H1 (cell line): ENCODE measurements around the gene DKK1. TPM values are rescaled to one million over a fixed set of nuclear protein-coding genes. Genes with fewer than 3 reads are reported as not detected.

ENCODE experiments used
- CTCF ChIA-PET: fragments of 300-600 bp; sonication (Branson Sonifier 250); formaldehyde crosslinking; loops from one replicate; lab custom pipeline; 2021; ENCODE audit not compliant: partially characterized antibody; lab: Charles Lee
- POLR2A ChIA-PET: fragments of 300-600 bp; sonication (Branson Sonifier 250); formaldehyde crosslinking; loops from one replicate; lab custom pipeline; 2021; ENCODE audit warnings: inconsistent platforms; ENCODE audit not compliant: partially characterized antibody; lab: Charles Lee
- DNase-seq, 2 experiments: peaks; one replicate each; pipeline versions ENCODE4 v3.0.0 to v3.0.0-alpha.2; 2010 to 2022; ENCODE audit warnings: low spot score in 2 of 2, low read depth in 1 of 2, mixed read lengths in 1 of 2
- FAIRE-seq: peaks from 2 replicates; lab custom pipeline; 2011; peaks lifted over from hg19 to GRCh38; lab: Jason Lieb, UNC
- H2AFZ ChIP-seq: 2 replicates; pipeline ENCODE4 v1.8.1; 2012; ENCODE audit warnings: low read length, inconsistent platforms
- H2AK5ac ChIP-seq: 2 replicates; pipeline ENCODE4 v1.6.1; 2013; ENCODE audit warnings: low read depth, low read length
- H2BK120ac ChIP-seq: replicated peaks from 2 replicates; pipeline ENCODE3; 2013; ENCODE audit warnings: low read depth, low read length, inconsistent platforms
- H2BK12ac ChIP-seq: 2 replicates; pipeline ENCODE4 v1.6.1; 2013; ENCODE audit warnings: low read depth, low read length
- H2BK15ac ChIP-seq: 2 replicates; pipeline ENCODE4 v1.6.1; 2013; ENCODE audit warnings: low read length
- H2BK20ac ChIP-seq: 2 replicates; pipeline ENCODE4 v1.6.1; 2013; ENCODE audit warnings: low read length
- H2BK5ac ChIP-seq: 2 replicates; pipeline ENCODE4 v1.6.1; 2013; ENCODE audit warnings: low read depth, low read length
- H3K14ac ChIP-seq: 2 replicates; pipeline ENCODE4 v1.6.1; 2013; ENCODE audit warnings: inconsistent platforms; ENCODE audit not compliant: insufficient read length
- H3K18ac ChIP-seq: 2 replicates; pipeline ENCODE4 v1.6.1; 2013; ENCODE audit warnings: low read length; ENCODE audit errors: extremely low read depth
- H3K23ac ChIP-seq: 2 replicates; pipeline ENCODE4 v1.6.1; 2013; ENCODE audit warnings: inconsistent platforms; ENCODE audit not compliant: insufficient read length
- H3K23me2 ChIP-seq: 2 replicates; pipeline ENCODE4 v1.6.1; 2013; ENCODE audit warnings: low read depth, low read length
- H3K27ac ChIP-seq: 2 replicates; pipeline ENCODE4 v1.6.1; 2011; ENCODE audit warnings: low read depth, low read length, inconsistent platforms
- H3K27me3 ChIP-seq, 4 experiments: replicated peaks in 1 of 4; 1 replicate in 1 of 4; 2 replicates in 3 of 4; pipeline versions ENCODE4 v1.6.1 to v1.8.1; 2011 to 2013; ENCODE audit warnings: low read length in 3 of 4, mild to moderate bottlenecking in 3 of 4, inconsistent platforms in 2 of 4, mixed read lengths in 2 of 4, moderate library complexity in 1 of 4; ENCODE audit not compliant: control insufficient read depth in 3 of 4, insufficient read depth in 3 of 4; ENCODE audit errors: extremely low read depth in 1 of 4
- H3K36me3 ChIP-seq, 4 experiments: 2 replicates each; pipeline versions ENCODE4 v1.6.1 to v1.8.1; 2011 to 2013; ENCODE audit warnings: mild to moderate bottlenecking in 4 of 4, low read length in 3 of 4, moderate library complexity in 2 of 4, control low read depth in 1 of 4, inconsistent platforms in 1 of 4; ENCODE audit not compliant: insufficient read depth in 4 of 4, control insufficient read depth in 2 of 4
- H3K4ac ChIP-seq: replicated peaks from 2 replicates; pipeline ENCODE3; 2013; ENCODE audit warnings: low read length, low read depth, mixed read lengths, inconsistent platforms; ENCODE audit not compliant: insufficient read length
- H3K4me1 ChIP-seq, 4 experiments: replicated peaks in 1 of 4; 1 replicate in 1 of 4; 2 replicates in 3 of 4; pipeline versions ENCODE4 v1.6.1 to v1.8.1; 2011 to 2013; ENCODE audit warnings: low read length in 3 of 4, inconsistent platforms in 2 of 4, mixed read lengths in 1 of 4; ENCODE audit not compliant: insufficient read depth in 4 of 4, control insufficient read depth in 3 of 4
- H3K4me2 ChIP-seq, 2 experiments: 2 replicates each; pipeline versions ENCODE4 v1.6.1 to v1.8.1; 2011 to 2013; ENCODE audit warnings: low read depth in 2 of 2, low read length in 2 of 2, control low read depth in 1 of 2, inconsistent platforms in 1 of 2, mild to moderate bottlenecking in 1 of 2; ENCODE audit not compliant: insufficient read depth in 1 of 2
- H3K4me3 ChIP-seq, 4 experiments: fragments of 200-600, 300-600 bp in 1 of 4; sonication (generic), shearing (Covaris generic), sonication (Bioruptor Twin) in 1 of 4; 2 replicates each; pipeline versions ENCODE4 v1.5.1 to v1.8.1; 2011 to 2016; ENCODE audit warnings: low read length in 4 of 4, low read depth in 3 of 4, control low read depth in 2 of 4, inconsistent platforms in 2 of 4, mild to moderate bottlenecking in 2 of 4, mixed read lengths in 1 of 4, moderate library complexity in 1 of 4; ENCODE audit not compliant: insufficient read depth in 2 of 4; ENCODE audit errors: extremely low read depth in 1 of 4
- H3K56ac ChIP-seq: replicated peaks from 2 replicates; pipeline ENCODE3; 2013; ENCODE audit warnings: low read depth, mild to moderate bottlenecking, mixed read lengths, low read length, inconsistent platforms; ENCODE audit not compliant: insufficient read length
- H3K79me1 ChIP-seq: 2 replicates; pipeline ENCODE4 v1.6.1; 2013; ENCODE audit warnings: low read depth, low read length, control low read depth
- H3K79me2 ChIP-seq, 2 experiments: 2 replicates each; pipeline versions ENCODE4 v1.6.1 to v1.8.1; 2012 to 2013; ENCODE audit warnings: low read length in 2 of 2, mild to moderate bottlenecking in 2 of 2, inconsistent platforms in 1 of 2; ENCODE audit not compliant: insufficient read depth in 2 of 2, control insufficient read depth in 1 of 2
- H3K9ac ChIP-seq, 4 experiments: replicated peaks in 1 of 4; 1 replicate in 1 of 4; 2 replicates in 3 of 4; pipeline versions ENCODE4 v1.6.1 to v1.8.1; 2011 to 2013; ENCODE audit warnings: low read depth in 3 of 4, low read length in 3 of 4, control low read depth in 2 of 4, mild to moderate bottlenecking in 2 of 4, moderate library complexity in 2 of 4, inconsistent platforms in 1 of 4; ENCODE audit errors: extremely low read depth in 1 of 4
- H3K9me3 ChIP-seq, 2 experiments: 2 replicates each; pipeline versions ENCODE4 v1.6.1 to v1.8.1; 2012 to 2013; ENCODE audit warnings: mild to moderate bottlenecking in 2 of 2, moderate library complexity in 2 of 2, control low read depth in 1 of 2, inconsistent platforms in 1 of 2, low read depth in 1 of 2, low read length in 1 of 2, mixed read lengths in 1 of 2; ENCODE audit not compliant: insufficient read depth in 2 of 2
- H4K20me1 ChIP-seq, 2 experiments: replicated peaks in 1 of 2; 2 replicates each; pipeline versions ENCODE3 to v1.8.1; 2011 to 2013; ENCODE audit warnings: inconsistent platforms in 2 of 2, low read length in 2 of 2, mild to moderate bottlenecking in 1 of 2; ENCODE audit not compliant: insufficient read depth in 2 of 2, control insufficient read depth in 1 of 2
- H4K5ac ChIP-seq: 2 replicates; pipeline ENCODE4 v1.6.1; 2013; ENCODE audit warnings: low read length, low read depth, mixed read lengths, inconsistent platforms; ENCODE audit not compliant: insufficient read length
- H4K8ac ChIP-seq: 2 replicates; pipeline ENCODE4 v1.8.0; 2013; ENCODE audit warnings: mild to moderate bottlenecking, moderate library complexity, low read length, inconsistent platforms; ENCODE audit not compliant: insufficient read depth; ENCODE audit errors: extremely low read depth
- H4K91ac ChIP-seq: replicated peaks from 2 replicates; pipeline ENCODE3; 2013; ENCODE audit warnings: low read length, mixed read lengths, inconsistent platforms; ENCODE audit not compliant: insufficient read length
- SUZ12 ChIP-seq: fragments of 200-600 bp; sonication (generic); IDR thresholded peaks from 2 replicates; pipeline ENCODE4 v1.6.1; 2012; ENCODE audit warnings: mild to moderate bottlenecking, inconsistent platforms, low read length, moderate library complexity, mixed read lengths
- TEAD4 ChIP-seq: IDR thresholded peaks from 2 replicates; pipeline ENCODE4 v1.6.1; 2012; ENCODE audit warnings: low read depth, low read length, inconsistent platforms, mixed read lengths
- WGBS, 2 experiments: shearing (Covaris generic) in 1 of 2; methylation state at CpG; one replicate each; pipeline versions ENCODE4 v1.1.6 to v1.1.7; 2013 to 2015; ENCODE audit warnings: low lambda C conversion rate in 2 of 2, mixed read lengths in 2 of 2, inconsistent platforms in 1 of 2, low coverage in 1 of 2, missing lambda C conversion rate in 1 of 2; ENCODE audit not compliant: insufficient replicate concordance in 2 of 2, insufficient coverage in 1 of 2, insufficient read length in 1 of 2; ENCODE audit errors: extremely low coverage in 1 of 2, missing lambda C conversion rate in 1 of 2; 5-methylcytosine and 5-hydroxymethylcytosine counted together
- polyA plus RNA-seq, 7 experiments: library from polyadenylated mRNA; depleted of rRNA in 3 of 7; stranded (reverse) in 5 of 7; unstranded in 2 of 7; fragments of >200 nt in 5 of 7; fragments of 200-250 nt in 2 of 7; gene quantifications; 1 replicate in 5 of 7; 2 replicates in 1 of 7; 4 replicates in 1 of 7; pipeline versions ENCODE4 v1.2.1 to v1.2.3, GENCODE V29; 2011 to 2013; ENCODE audit warnings: missing spikeins in 2 of 7, mixed read lengths in 2 of 7
- total RNA-seq: library from RNA; stranded (reverse); fragmentation: NEBNext Ultra II Directional; extraction: Animal tissue kit (Norgen Biotek cat#: 25700); gene quantifications from 2 replicates; pipeline ENCODE4 v1.2.1, GENCODE V29; 2021

Gene DKK1
- total and polyA plus RNA-seq, 2 of the 8 experiments (the other 6 are each of a cell fraction or from before 2014, with no cell fraction given) = 0.36 to 0.61 TPM

DNA sequence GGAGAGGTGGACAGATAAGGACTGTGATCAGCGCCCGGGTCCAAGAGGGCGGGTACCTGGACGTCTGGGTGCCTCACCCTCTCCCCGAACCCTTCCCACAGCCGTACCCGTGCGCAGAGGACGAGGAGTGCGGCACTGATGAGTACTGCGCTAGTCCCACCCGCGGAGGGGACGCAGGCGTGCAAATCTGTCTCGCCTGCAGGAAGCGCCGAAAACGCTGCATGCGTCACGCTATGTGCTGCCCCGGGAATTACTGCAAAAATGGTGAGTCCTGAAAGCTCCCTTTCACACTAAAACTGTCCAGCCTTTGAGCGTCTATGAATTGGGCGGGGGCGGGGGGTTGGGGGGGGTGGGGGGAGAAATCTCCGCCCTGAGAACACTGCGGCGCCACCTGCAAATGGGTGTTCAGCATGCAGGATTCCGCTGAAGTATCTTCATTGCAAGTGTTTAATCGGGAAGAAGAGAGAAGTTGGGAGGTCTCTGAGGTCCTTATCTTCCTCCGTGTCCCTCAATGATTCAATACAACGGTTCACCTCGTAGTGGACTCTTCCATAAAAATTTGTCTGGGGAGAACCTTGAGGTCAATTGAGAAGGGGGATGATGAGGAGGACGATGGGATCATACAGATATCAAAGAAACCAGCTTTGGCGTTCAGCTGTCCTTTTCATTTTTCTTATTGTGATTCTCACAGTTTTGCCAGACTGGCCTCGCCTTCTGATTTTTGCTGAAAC is 906 bp downstream of the DKK1 start:
- Histone ChIP-seq H3K4me1 (peaks cover 4 to 8% (median 6%) of the 10 kb centered on the region in 4 experiments; a peak in 6 of 7 replicates), H3K4ac (no peak overlapping the region), H3K36me3 (no peaks in the 10 kb centered on the region), H3K79me2 (no peaks in the 10 kb centered on the region), H3K14ac (no peak overlapping the region), H3K27ac (no peak overlapping the region), H2AFZ (0 out of 2 replicates have a peak overlapping the region, but pooled peaks have one; percentile 2), H2BK5ac (no peak overlapping the region), H2AK5ac (no peak overlapping the region), H2BK15ac (no peak overlapping the region), H3K9ac (no peak overlapping the region), H3K56ac (no peak overlapping the region), H3K23me2 (peaks cover 4% of the 10 kb centered on the region; the same call in 1 of the 2 replicates), H4K20me1 (peaks cover 0 to 2% of the 10 kb centered on the region in 2 experiments), H4K5ac (no peak overlapping the region), H3K79me1 (no peaks in the 10 kb centered on the region), H3K23ac (no peak overlapping the region), H4K8ac (no peak overlapping the region), H2BK120ac (no peak overlapping the region), H3K4me3 (peak overlapping the region; percentile 3 to 71 (median 62); a peak in 7 of 8 replicates), H3K4me2 (peak overlapping the region; percentile 78 to 87), H3K9me3 (no peaks in the 10 kb centered on the region), H2BK12ac (no peak overlapping the region), H2BK20ac (no peak overlapping the region), H3K27me3 (peaks cover 40 to 67% (median 56%) of the 10 kb centered on the region in 4 experiments), H3K18ac (no peak overlapping the region), H4K91ac (no peak overlapping the region)
- DNase-seq (no peak), FAIRE-seq (no peak)
- ChIA-PET POLR2A (interaction anchor here (1.3 kb wide), 1 partner anchor 14 kb away, joined by 3 read pairs; no protein-coding TSS in a partner anchor), CTCF (interaction anchor here (0.6 to 9.2 kb wide), 15 partner anchors 11 to 252 kb away, joined by 3 to 136 read pairs (median 4); no protein-coding TSS in a partner anchor)
- no peak for TF ChIP-seq TEAD4
- peak; percentile 48; the same call in 1 of the 2 replicates for TF ChIP-seq SUZ12
- WGBS, 2 experiments = 28% methylated on average over 33 of the region's 36 CpGs; no CpG with 5 or more reads in 1 of the 2 experiments
